Measurements from ENCODE around the gene SOX21.

GRCh38 chr13:94706101-94706842 lies 6.1 kb downstream of the SOX21 start:
- TF ChIP-seq POLR2AphosphoS5 (IDR thresholded peaks at IDR 0.05; ENCODE audit: low read depth, low read length), result no peak
- no peak for TF ChIP-seq TAF1 (IDR thresholded peaks at IDR 0.05; ENCODE audit: borderline replicate concordance, insufficient read depth, low read length)
- TF ChIP-seq REST (IDR thresholded peaks at IDR 0.05; ENCODE audit: insufficient read depth in 1 of 2, low read depth in 2 of 2, low read length in 2 of 2), result no peak
- TF ChIP-seq SIN3A (IDR thresholded peaks at IDR 0.05; ENCODE audit: borderline replicate concordance, insufficient read depth, low read length), result no peak
